ENCODE results near the gene SCNN1B.

Gene SCNN1B

GRCh38 chr16:23414731-23415130 lies 112.6 kb downstream of the SCNN1B start:
- H3K9me3 ChIP-seq (ENCODE audit: control insufficient read depth, insufficient read depth, low read depth, low read length), result no peaks in the 10 kb centered on the region
- ChIA-PET POLR2A (no interaction called here), CTCF (interaction anchor here (0.6 to 2.9 kb wide), 5 partner anchors 19 to 355 kb away, joined by 3 to 16 read pairs (median 3); no protein-coding TSS in a partner anchor)
- H3K27ac ChIP-seq (ENCODE audit: extremely low read depth, low read depth, low read length), result no peak overlapping the region
- H3K4me3 ChIP-seq (ENCODE audit: low read depth, low read length), result no peak overlapping the region
- no peaks in the 10 kb centered on the region for H3K4me1 ChIP-seq (ENCODE audit: control insufficient read depth, insufficient read depth, low read length)
- H3K36me3 ChIP-seq (ENCODE audit: control insufficient read depth in 2 of 2, insufficient read depth in 1 of 2, low read length in 2 of 2), result peaks cover 12 to 66% of the 10 kb centered on the region in 2 experiments; a peak in 2 of 3 replicates
- TF ChIP-seq ZNF280C (tag by site-specific recombination; IDR thresholded peaks at IDR 0.05) (no peak), ZNF449 (tag by site-specific recombination; IDR thresholded peaks at IDR 0.05) (no peak), ZNF174 (tag by site-specific recombination; IDR thresholded peaks at IDR 0.05) (no peak), ZBTB26 (tag by site-specific recombination; optimal IDR thresholded peaks at IDR 0.05) (no peak), ZNF16 (tag by site-specific recombination; IDR thresholded peaks at IDR 0.05; ENCODE audit: low read depth) (no peak), ZNF2 (tag by site-specific recombination; IDR thresholded peaks at IDR 0.05) (no peak), ZNF18 (tag by site-specific recombination; IDR thresholded peaks at IDR 0.05) (no peak), ZNF704 (tag by site-specific recombination; IDR thresholded peaks at IDR 0.05) (no peak), PRDM6 (tag by site-specific recombination; IDR thresholded peaks at IDR 0.05) (no peak), ZNF677 (tag by site-specific recombination; IDR thresholded peaks at IDR 0.05) (no peak), ZNF398 (tag by site-specific recombination; IDR thresholded peaks at IDR 0.05) (no peak), ZNF571 (tag by site-specific recombination; IDR thresholded peaks at IDR 0.05) (no peak), ZNF473 (tag by site-specific recombination; IDR thresholded peaks at IDR 0.05) (no peak), ZNF341 (tag by site-specific recombination; IDR thresholded peaks at IDR 0.05; ENCODE audit: low read depth) (no peak), ZBTB49 (tag by site-specific recombination; IDR thresholded peaks at IDR 0.05; ENCODE audit: low read depth) (no peak), ZNF280D (tag by site-specific recombination; IDR thresholded peaks at IDR 0.05) (no peak), ZNF510 (tag by site-specific recombination; IDR thresholded peaks at IDR 0.05; ENCODE audit: insufficient replicate concordance) (no peak), ELK4 (IDR thresholded peaks at IDR 0.05; ENCODE audit: borderline replicate concordance, low read depth, low read length) (no peak)

All from HEK293 (cell line).